GM21619 (cell line): Measurements from ENCODE around the gene NUP214.
A peak's percentile ranks its signal among the peaks of the same experiment; 100 is the strongest.

Experiments
- ATAC-seq: cut with Tn5 transposase; IDR thresholded peaks from one replicate; pipeline ENCODE4 v1.9.1; 2021; ENCODE audit not compliant: unreplicated experiment

NUP214 gene

GRCh38 chr9:131274674-131275331 is 149.4 kb downstream of the NUP214 start:
- no peak for ATAC-seq

DNA sequence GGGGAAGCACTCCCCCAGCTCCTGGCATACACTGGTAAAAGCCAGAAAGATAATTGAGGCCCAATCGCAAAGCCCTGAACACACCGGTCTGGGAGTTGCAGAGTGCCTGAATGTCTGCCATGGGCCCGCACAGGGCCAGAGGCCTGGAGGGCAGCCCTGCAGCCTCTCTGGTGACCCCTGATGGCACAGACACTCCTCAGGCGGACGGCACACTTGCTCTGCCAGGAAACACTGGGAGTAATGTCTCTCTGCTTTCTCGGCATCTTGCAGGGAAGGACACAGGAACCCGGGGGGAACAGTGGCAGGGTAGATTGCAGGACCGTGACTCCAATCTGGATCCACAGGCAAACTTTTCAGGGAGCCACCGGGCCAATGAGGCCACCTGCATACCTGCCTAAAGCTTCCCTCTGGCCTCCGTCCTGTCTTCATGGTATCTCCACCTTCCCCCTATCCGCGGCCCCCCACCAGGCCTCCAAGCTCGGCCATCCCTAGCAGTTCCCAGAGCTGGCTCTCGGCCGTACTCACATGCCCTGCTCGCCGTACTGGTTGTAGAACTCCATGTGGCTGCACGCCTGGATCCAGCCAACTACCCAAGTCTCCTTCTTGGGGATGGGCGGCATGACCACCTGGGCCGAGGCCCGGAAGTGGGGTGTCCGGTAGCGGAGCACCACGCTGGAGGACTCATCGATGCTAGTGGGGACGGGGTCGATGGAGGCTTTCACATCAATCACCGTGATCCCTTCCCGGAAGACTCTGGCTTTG is 150.1 kb downstream of the NUP214 start:
- no peak for ATAC-seq

DNA sequence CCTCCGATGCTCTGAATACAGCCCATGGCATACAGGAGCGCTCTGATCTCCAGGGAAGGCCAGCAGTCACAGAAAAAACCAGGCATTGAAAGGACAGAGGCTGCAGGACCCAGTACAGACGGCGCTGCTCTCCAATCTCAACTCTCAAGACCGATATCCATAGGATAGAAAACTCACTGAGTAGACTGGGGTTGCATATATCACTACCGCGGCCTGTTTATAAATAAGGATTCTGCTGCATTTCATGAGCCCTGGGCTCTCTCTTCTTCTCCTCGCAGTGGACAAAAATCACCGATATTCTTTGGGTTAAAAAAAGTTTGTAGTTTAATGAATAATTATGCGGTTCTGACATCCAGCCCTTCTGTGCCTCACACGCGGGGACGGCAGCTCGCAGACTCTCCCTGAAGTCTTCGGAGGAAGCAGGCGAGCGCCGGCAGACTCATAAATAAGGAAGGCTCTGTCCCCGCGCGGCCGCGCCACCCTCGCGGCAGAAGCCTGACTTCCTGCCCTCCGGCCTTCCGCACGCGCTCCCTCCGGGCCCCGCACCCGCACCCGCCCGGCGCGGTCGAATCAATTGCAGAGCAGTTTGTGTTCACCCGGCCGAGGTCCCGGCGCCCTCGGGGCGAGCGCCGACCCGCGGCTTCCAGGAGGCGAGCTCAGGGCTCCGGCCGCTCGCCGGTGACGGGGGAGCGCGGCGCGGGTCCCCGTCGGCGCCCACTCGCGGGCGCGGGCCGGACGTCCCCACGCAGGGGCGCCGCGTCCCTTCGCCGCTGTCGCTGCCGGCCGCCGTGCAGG is 150.9 kb downstream of the NUP214 start, which contains the start of gene FAM78A:
FAM78A (minus strand) TSS at position 417 of the 795 bp plus-strand sequence; CDS start at position 86, 331 bp downstream.
- ATAC-seq: no peak

GRCh38 chr9:131276891-131277286 is 151.5 kb downstream of the NUP214 start:
- ATAC-seq: no peak

GRCh38 chr9:131277287-131277909 is 152.0 kb downstream of the NUP214 start:
- peak; percentile 10 for ATAC-seq

- ATAC-seq: peak; percentile 33
Observed at GRCh38 chr9:131277910-131278701, 152.7 kb downstream of the NUP214 start.

DNA sequence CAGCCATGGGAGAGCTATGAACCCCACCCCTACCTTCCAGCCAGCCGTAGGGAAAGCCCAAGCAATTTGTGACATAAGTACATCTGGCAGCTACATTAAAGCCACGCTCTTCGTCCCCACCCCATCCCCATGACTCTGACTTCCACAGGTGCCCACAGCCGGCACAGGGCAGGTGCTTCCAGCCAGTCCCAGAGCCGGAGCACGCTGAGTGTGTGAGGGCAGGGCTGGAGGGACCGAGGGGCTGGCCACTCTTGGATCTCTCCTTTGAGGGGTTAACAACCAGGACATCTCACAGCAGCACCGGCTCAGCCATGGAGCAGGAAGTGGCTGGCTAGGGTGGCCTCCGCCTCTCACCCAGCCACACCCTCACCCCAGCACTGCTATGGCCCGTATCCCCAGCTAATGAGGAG is 153.3 kb downstream of the NUP214 start:
- no peak for ATAC-seq

DNA sequence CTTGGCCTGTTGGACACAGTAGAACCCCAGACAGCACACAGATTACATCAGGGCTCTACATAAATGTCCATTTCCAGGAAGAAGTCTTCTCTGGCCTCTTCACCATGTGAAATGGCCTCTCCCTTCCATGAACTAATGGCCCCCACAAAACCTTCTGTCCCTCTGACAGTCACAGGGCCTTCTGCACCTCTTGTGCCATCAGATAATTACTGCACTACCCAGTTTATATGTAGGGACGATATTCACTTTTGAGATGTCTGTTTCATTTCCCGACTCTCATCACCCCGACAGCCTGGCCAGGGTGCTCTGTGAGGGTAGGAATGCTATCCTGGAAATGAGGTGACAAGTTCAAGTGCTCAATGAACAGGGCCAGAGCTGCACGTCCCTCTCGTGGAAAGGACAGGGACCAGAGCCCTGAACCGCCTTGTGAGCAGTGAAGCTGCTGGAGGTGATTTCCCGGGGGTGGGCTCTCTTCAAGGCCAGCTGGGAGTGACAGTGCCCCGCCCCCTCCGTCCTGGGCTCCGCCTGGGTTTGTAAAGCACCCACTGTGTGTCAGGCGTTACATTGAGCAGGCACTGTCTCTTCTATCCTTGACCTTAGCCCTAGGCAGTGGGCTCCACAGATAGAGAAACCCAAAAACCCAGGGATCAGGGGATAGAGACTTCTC is 153.9 kb downstream of the NUP214 start:
- no peak for ATAC-seq

- no peak for ATAC-seq
Observed at GRCh38 chr9:131279863-131280570, 154.6 kb downstream of the NUP214 start.

DNA sequence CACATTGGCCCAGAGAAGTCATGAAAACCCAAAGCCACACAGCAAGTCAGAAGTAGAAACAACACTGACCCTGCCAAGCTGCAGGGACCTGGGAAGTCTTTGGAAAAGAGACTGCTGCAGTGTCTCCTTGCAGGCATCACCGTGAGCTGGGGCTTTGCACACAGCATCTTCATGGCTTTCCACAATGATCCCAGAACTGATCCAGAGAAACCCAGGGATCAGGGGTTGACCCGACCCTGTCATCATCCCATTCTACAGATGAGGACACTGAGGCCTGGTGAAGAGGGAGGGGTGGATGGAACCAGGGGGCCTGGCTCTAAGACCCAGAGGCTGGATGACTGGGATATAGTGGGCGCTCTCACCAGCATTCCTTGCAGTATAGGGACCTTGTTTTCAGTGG is 155.3 kb downstream of the NUP214 start:
- no peak for ATAC-seq

GRCh38 chr9:131281119-131281965 is 156.0 kb downstream of the NUP214 start:
- no peak for ATAC-seq

DNA sequence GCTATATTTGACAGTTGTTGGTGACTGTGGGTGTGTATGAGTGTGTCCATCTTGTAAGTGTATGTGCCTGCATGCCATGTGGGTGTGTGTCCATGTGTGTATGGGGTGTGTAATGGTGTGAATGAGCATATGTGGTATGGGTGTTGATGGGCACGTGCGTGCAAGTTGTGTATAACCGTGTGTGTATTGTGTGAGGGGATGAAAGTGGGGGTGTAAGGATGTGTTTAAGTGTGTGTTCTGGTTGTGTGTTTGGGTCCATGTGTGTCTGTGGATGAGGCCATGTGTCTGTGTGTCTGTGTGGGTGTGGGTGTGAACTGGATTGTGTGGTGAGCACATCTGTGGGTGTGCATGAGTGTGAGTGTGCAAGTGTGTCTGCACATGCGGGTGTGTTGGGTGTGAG is 156.8 kb downstream of the NUP214 start:
- ATAC-seq: no peak

DNA sequence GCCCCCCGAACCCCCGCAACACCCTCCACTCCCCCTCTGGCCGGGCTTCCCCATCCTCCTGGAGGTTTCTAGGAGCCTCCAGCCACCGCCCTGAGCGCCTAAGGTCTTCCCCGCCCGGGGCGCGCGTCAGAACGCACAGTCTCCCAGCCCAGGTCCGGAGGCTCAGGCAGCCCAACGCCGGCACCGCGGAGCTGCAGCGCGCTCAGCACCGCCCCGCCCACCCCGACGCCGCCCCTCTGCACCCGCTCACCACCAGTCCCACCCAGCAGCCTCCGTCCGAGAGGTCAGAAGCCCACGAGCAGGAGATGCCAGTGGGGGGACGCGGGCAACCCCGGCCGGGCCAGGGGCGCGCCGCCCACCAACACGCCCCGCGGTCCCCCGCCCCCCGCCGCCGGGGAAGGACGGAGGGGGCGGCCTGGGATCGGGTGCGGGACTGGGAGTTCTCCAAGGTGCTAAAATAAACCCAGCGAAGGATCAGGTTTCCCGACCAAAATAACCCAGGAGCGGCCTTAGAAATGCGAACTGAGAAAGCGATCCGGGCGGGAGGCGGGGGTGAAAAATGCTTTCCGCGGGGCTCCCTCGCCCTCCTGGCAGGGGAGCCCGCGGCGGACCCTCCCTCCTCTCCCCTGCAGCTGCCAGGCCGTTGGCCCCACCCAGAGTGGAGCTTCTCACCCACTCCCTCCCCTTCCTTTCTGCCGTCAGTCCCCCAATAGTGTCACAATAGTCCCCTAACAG is 157.5 kb downstream of the NUP214 start:
- no peak for ATAC-seq
